Stomach (tissue), 4 donors: ENCODE measurements around the gene KRR1.

Source experiments
- CTCF ChIP-seq, 7 experiments: fragments of 450-650 bp in 4 of 7; fragments of 200-600 bp in 3 of 7; sonication (generic) in 3 of 7; IDR thresholded peaks; one replicate each; pipeline ENCODE4 v1.5.1; 2016 to 2019; ENCODE audit warnings: antibody characterized with exemption in 7 of 7, control low read depth in 2 of 7, mild to moderate bottlenecking in 1 of 7
- POLR2A ChIP-seq, 4 donors: fragments of 450-650 bp; IDR thresholded peaks; one replicate each; pipeline ENCODE4 v1.6.1; 2016; ENCODE audit warnings: antibody characterized with exemption in 4 of 4, control low read depth in 2 of 4, mild to moderate bottlenecking in 1 of 4, moderate library complexity in 1 of 4
- POLR2AphosphoS5 ChIP-seq, 3 donors: sonication (generic); formaldehyde crosslinking; IDR thresholded peaks; one replicate each; pipeline ENCODE4 v1.6.1; 2016; ENCODE audit warnings: antibody characterized with exemption in 3 of 3

- TF ChIP-seq CTCF (IDR thresholded peaks at IDR 0.05) (no peak), POLR2AphosphoS5 (IDR thresholded peaks at IDR 0.05) (no peak), POLR2A (IDR thresholded peaks at IDR 0.05) (no peak)
These were observed 30.2 kb downstream of the KRR1 start for GRCh38 chr12:75481013-75481705.
